ENCODE data around the gene TBC1D1. TPM values are rescaled to one million over a fixed set of nuclear protein-coding genes. Genes with fewer than 3 reads are reported as not detected.

Gene TBC1D1
- total RNA-seq, 4 donors from 2014 or later: 111 to 176 (median 142) TPM

DNA sequence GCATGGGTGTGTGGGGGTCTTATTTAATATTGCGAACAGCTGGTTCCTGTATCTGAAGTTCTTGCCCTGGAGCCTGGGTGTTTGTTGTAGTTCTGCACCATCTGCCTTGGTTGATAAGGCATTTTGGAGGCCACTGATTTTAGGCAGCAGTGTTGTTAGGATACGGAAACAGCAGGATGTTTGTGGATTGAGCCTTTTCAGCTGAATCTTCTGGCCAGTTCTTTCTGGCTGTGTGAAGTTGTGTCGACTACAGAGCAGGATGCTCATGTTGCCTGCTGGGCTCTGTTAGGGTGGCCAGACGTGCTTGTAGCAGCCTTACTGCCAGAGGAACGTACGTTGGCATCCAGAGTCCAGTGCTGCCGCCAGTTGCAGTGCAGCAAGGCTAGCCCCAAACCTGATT, 203.5 kb downstream of the TBC1D1 start:
- Histone ChIP-seq H3K9me3 (no peaks in the 10 kb centered on the region), H3K27me3 (no peaks in the 10 kb centered on the region), H3K4me1 (peaks cover 8 to 13% of the 10 kb centered on the region in 2 donors), H3K27ac (no peak overlapping the region), H3K4me3 (no peak overlapping the region), H3K36me3 (peaks cover 0 to 36% of the 10 kb centered on the region in 2 donors)
- in situ Hi-C loops (cut with MboI; ENCODE audit: low sequenced_read_pairs in 4 of 4) (no loop called here), intact Hi-C loops (cut with DNase I; ENCODE audit: low total_unique reads) (no loop called here)
- no peak for TF ChIP-seq POLR2A (IDR thresholded peaks at IDR 0.05)
- TF ChIP-seq, protein P1, sequence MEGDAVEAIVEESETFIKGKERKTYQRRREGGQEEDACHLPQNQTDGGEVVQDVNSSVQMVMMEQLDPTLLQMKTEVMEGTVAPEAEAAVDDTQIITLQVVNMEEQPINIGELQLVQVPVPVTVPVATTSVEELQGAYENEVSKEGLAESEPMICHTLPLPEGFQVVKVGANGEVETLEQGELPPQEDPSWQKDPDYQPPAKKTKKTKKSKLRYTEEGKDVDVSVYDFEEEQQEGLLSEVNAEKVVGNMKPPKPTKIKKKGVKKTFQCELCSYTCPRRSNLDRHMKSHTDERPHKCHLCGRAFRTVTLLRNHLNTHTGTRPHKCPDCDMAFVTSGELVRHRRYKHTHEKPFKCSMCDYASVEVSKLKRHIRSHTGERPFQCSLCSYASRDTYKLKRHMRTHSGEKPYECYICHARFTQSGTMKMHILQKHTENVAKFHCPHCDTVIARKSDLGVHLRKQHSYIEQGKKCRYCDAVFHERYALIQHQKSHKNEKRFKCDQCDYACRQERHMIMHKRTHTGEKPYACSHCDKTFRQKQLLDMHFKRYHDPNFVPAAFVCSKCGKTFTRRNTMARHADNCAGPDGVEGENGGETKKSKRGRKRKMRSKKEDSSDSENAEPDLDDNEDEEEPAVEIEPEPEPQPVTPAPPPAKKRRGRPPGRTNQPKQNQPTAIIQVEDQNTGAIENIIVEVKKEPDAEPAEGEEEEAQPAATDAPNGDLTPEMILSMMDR (IDR thresholded peaks at IDR 0.05 in 4 of 5, conservative IDR thresholded peaks at IDR 0.05 in 1 of 5): no peak
- ATAC-seq (no peak), DNase-seq (no peak)

- intact Hi-C loops (cut with DNase I; ENCODE audit: low total_unique reads): no loop called here
- in situ Hi-C loops (cut with MboI; ENCODE audit: low sequenced_read_pairs in 4 of 4): no loop called here
- ATAC-seq: no peak
Observed at GRCh38 chr4:38095691-38096090, 204.8 kb downstream of the TBC1D1 start.

GRCh38 chr4:38097818-38098217, 206.9 kb downstream of the TBC1D1 start:
- Histone ChIP-seq H3K36me3 (peaks cover 0 to 49% of the 10 kb centered on the region in 2 donors), H3K4me1 (no peaks in the 10 kb centered on the region), H3K27me3 (no peaks in the 10 kb centered on the region), H3K4me3 (no peak overlapping the region), H3K9me3 (no peaks in the 10 kb centered on the region), H3K27ac (no peak overlapping the region)
- in situ Hi-C loops (cut with MboI; ENCODE audit: low sequenced_read_pairs in 4 of 4): no loop called here
- TF ChIP-seq, protein P1 (IDR thresholded peaks at IDR 0.05 in 4 of 5, conservative IDR thresholded peaks at IDR 0.05 in 1 of 5): no peak
- TF ChIP-seq POLR2A (IDR thresholded peaks at IDR 0.05): no peak
- DNase-seq (no peak), ATAC-seq (no peak)
- intact Hi-C loops (cut with DNase I; ENCODE audit: low total_unique reads): no loop called here

More at GRCh38 chr4:38095691-38096090, 204.8 kb downstream of the TBC1D1 start:
- TF ChIP-seq POLR2A (IDR thresholded peaks at IDR 0.05): no peak
- TF ChIP-seq, protein P1 (IDR thresholded peaks at IDR 0.05 in 4 of 5, conservative IDR thresholded peaks at IDR 0.05 in 1 of 5): no peak
- DNase-seq: no peak
- H3K9me3 ChIP-seq: no peaks in the 10 kb centered on the region
- H3K27me3 ChIP-seq: no peaks in the 10 kb centered on the region
- H3K4me3 ChIP-seq: no peak overlapping the region
- peaks cover 6 to 10% of the 10 kb centered on the region in 2 donors for H3K4me1 ChIP-seq
- H3K36me3 ChIP-seq: peaks cover 0 to 36% of the 10 kb centered on the region in 2 donors
- H3K27ac ChIP-seq: no peak overlapping the region

DNA sequence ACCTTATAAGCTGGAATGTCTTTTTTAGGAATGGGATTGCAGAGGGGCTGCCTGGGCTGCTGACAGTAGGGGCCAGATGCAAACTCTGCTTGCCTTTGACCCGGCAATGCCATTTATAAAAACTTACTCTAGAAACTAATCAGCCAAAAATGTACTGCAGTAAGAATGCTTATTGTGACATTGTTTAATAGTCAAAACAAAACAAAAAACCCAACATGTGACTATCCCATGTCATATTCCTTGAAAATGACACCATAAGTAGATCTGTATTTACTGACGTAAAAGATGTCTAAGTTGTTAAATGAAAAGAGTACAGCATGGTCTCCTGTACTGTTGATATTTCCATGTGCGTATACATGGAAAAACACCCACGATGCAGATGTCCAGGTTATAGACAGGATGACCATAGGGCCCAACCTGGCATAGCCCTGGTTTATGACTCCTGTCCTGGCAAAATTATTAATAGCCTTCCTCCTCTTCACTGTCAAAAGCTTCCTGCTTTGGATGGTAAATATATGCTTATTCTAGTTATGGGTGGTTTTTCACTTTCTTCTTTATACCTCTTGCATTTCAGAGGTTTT, 208.2 kb downstream of the TBC1D1 start:
- Histone ChIP-seq H3K9me3 (no peaks in the 10 kb centered on the region), H3K4me1 (no peaks in the 10 kb centered on the region), H3K27me3 (no peaks in the 10 kb centered on the region), H3K27ac (no peak overlapping the region), H3K4me3 (no peak overlapping the region), H3K36me3 (peaks cover 0 to 57% of the 10 kb centered on the region in 2 donors)
- TF ChIP-seq POLR2A (IDR thresholded peaks at IDR 0.05): no peak
- TF ChIP-seq, protein P1 (IDR thresholded peaks at IDR 0.05 in 4 of 5, conservative IDR thresholded peaks at IDR 0.05 in 1 of 5): no peak
- in situ Hi-C loops (cut with MboI; ENCODE audit: low sequenced_read_pairs in 4 of 4): no loop called here
- no peak for ATAC-seq
- intact Hi-C loops (cut with DNase I; ENCODE audit: low total_unique reads): no loop called here
- no peak for DNase-seq
